IPS-11a (cell line): ENCODE results near the gene CPEB3.
"Not testable (repeated sequence)": the region's sequence is repeated elsewhere in the genome, so short reads cannot be mapped to it uniquely, and the experiment has no call there.

Source experiments
- H3K4me3 ChIP-seq: one replicate; pipeline ENCODE4 v1.5.1; 2013; ENCODE audit warnings: low read depth, low read length, control low read depth

Gene CPEB3

GRCh38 chr10:92149261-92149660 lies 141.6 kb downstream of the CPEB3 start:
- no peak overlapping the region for H3K4me3 ChIP-seq

- H3K4me3 ChIP-seq, result no peak overlapping the region
Measured at GRCh38 chr10:92146781-92147180, 144.1 kb downstream of the CPEB3 start.

GRCh38 chr10:92146107-92146506 lies 144.8 kb downstream of the CPEB3 start:
- H3K4me3 ChIP-seq, result no peak overlapping the region

GRCh38 chr10:92142949-92143348 lies 147.9 kb downstream of the CPEB3 start:
- H3K4me3 ChIP-seq, result no peak overlapping the region

- no peak overlapping the region for H3K4me3 ChIP-seq
Measured at GRCh38 chr10:92142512-92142911, 148.4 kb downstream of the CPEB3 start.

GRCh38 chr10:92141147-92141546 lies 149.7 kb downstream of the CPEB3 start:
- not testable (repeated sequence) for H3K4me3 ChIP-seq

GRCh38 chr10:92134049-92134448 lies 156.8 kb downstream of the CPEB3 start:
- H3K4me3 ChIP-seq, result not testable (repeated sequence)

GRCh38 chr10:92131275-92131820 lies 159.5 kb downstream of the CPEB3 start:
- H3K4me3 ChIP-seq, result no peak overlapping the region

- H3K4me3 ChIP-seq, result no peak overlapping the region
Measured at GRCh38 chr10:92130622-92131274, 160.1 kb downstream of the CPEB3 start.

GRCh38 chr10:92126100-92126650 lies 164.7 kb downstream of the CPEB3 start:
- H3K4me3 ChIP-seq, result no peak overlapping the region

- H3K4me3 ChIP-seq, result no peak overlapping the region
Measured at GRCh38 chr10:92125144-92125543, 165.7 kb downstream of the CPEB3 start.

GRCh38 chr10:92124616-92125143 lies 166.2 kb downstream of the CPEB3 start:
- H3K4me3 ChIP-seq, result no peak overlapping the region

GRCh38 chr10:92124020-92124419 lies 166.9 kb downstream of the CPEB3 start:
- H3K4me3 ChIP-seq, result no peak overlapping the region

GRCh38 chr10:92122941-92123450 lies 167.9 kb downstream of the CPEB3 start:
- H3K4me3 ChIP-seq, result no peak overlapping the region

GRCh38 chr10:92121686-92122492 lies 169.0 kb downstream of the CPEB3 start:
- no peak overlapping the region for H3K4me3 ChIP-seq

GRCh38 chr10:92119340-92119739 lies 171.5 kb downstream of the CPEB3 start:
- H3K4me3 ChIP-seq, result no peak overlapping the region

GRCh38 chr10:92114917-92115316 lies 176.0 kb downstream of the CPEB3 start:
- not testable (repeated sequence) for H3K4me3 ChIP-seq

- no peak overlapping the region for H3K4me3 ChIP-seq
Measured at GRCh38 chr10:92113911-92114600, 176.8 kb downstream of the CPEB3 start.

GRCh38 chr10:92112462-92112861 lies 178.4 kb downstream of the CPEB3 start:
- no peak overlapping the region for H3K4me3 ChIP-seq

GRCh38 chr10:92111336-92111939 lies 179.4 kb downstream of the CPEB3 start:
- no peak overlapping the region for H3K4me3 ChIP-seq
